ENCODE measurements around the gene OTX1.

DNA sequence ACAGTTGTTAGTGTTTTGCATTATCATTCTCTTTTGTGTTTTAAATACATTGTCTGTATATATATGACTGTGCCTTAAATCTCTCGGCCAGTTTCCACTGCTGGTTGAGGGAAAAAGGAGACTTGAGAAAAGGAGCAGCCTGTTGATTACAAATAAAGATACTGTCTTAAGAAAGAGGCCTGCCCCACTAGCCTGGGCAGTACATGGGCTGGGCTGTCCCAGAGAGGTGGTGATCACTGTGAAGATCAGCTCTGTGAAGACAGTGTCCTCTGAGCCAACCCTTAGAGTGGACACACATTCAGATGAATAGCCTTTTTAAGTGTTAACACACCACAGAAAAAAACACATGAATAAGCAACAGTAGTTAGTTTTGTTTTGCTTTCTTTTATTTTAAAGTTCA, 10.0 kb upstream of the OTX1 start:
- TF ChIP-seq FOS (IDR thresholded peaks at IDR 0.05; ENCODE audit: extremely low read depth, insufficient read length) (no peak), NR2F6 (CRISPR knock-in tag; IDR thresholded peaks at IDR 0.05) (no peak), DPF2 (IDR thresholded peaks at IDR 0.05) (no peak), MXI1 (IDR thresholded peaks at IDR 0.05; ENCODE audit: low read depth, low read length) (no peak), SRSF1 (IDR thresholded peaks at IDR 0.05; ENCODE audit: low read depth, low read length) (no peak), HDAC1 (IDR thresholded peaks at IDR 0.05) (no peak), KDM1A (IDR thresholded peaks at IDR 0.05) (no peak), ZNF274 (IDR thresholded peaks at IDR 0.05; ENCODE audit: borderline replicate concordance, low read depth, low read length) (no peak), SMAD3 (CRISPR knock-in tag; conservative IDR thresholded peaks at IDR 0.05) (no peak), EGR1 (conservative IDR thresholded peaks at IDR 0.05) (no peak), SNRNP70 (optimal IDR thresholded peaks at IDR 0.05; ENCODE audit: low read depth, low read length) (no peak)
- TF ChIP-seq, protein P1, sequence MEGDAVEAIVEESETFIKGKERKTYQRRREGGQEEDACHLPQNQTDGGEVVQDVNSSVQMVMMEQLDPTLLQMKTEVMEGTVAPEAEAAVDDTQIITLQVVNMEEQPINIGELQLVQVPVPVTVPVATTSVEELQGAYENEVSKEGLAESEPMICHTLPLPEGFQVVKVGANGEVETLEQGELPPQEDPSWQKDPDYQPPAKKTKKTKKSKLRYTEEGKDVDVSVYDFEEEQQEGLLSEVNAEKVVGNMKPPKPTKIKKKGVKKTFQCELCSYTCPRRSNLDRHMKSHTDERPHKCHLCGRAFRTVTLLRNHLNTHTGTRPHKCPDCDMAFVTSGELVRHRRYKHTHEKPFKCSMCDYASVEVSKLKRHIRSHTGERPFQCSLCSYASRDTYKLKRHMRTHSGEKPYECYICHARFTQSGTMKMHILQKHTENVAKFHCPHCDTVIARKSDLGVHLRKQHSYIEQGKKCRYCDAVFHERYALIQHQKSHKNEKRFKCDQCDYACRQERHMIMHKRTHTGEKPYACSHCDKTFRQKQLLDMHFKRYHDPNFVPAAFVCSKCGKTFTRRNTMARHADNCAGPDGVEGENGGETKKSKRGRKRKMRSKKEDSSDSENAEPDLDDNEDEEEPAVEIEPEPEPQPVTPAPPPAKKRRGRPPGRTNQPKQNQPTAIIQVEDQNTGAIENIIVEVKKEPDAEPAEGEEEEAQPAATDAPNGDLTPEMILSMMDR (IDR thresholded peaks at IDR 0.05 in 2 of 3, conservative IDR thresholded peaks at IDR 0.05 in 1 of 3; ENCODE audit: insufficient read depth in 2 of 3, low read depth in 1 of 3, low read length in 3 of 3) = no peak
- TF ChIP-seq, protein P2, sequence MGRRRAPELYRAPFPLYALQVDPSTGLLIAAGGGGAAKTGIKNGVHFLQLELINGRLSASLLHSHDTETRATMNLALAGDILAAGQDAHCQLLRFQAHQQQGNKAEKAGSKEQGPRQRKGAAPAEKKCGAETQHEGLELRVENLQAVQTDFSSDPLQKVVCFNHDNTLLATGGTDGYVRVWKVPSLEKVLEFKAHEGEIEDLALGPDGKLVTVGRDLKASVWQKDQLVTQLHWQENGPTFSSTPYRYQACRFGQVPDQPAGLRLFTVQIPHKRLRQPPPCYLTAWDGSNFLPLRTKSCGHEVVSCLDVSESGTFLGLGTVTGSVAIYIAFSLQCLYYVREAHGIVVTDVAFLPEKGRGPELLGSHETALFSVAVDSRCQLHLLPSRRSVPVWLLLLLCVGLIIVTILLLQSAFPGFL (CRISPR knock-in tag; IDR thresholded peaks at IDR 0.05) = no peak
- TF ChIP-seq, protein P3, sequence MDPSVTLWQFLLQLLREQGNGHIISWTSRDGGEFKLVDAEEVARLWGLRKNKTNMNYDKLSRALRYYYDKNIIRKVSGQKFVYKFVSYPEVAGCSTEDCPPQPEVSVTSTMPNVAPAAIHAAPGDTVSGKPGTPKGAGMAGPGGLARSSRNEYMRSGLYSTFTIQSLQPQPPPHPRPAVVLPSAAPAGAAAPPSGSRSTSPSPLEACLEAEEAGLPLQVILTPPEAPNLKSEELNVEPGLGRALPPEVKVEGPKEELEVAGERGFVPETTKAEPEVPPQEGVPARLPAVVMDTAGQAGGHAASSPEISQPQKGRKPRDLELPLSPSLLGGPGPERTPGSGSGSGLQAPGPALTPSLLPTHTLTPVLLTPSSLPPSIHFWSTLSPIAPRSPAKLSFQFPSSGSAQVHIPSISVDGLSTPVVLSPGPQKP (CRISPR knock-in tag; IDR thresholded peaks at IDR 0.05) = no peak
